ENCODE results near the gene TMEM200A. TPM values are rescaled to one million over a fixed set of nuclear protein-coding genes. Genes with fewer than 3 reads are reported as not detected.

The TMEM200A gene
- total and polyA plus RNA-seq, 2 of the 8 experiments (the other 6 are each of a cell fraction or from before 2014, with no cell fraction given): 6.2 to 13.9 TPM

DNA sequence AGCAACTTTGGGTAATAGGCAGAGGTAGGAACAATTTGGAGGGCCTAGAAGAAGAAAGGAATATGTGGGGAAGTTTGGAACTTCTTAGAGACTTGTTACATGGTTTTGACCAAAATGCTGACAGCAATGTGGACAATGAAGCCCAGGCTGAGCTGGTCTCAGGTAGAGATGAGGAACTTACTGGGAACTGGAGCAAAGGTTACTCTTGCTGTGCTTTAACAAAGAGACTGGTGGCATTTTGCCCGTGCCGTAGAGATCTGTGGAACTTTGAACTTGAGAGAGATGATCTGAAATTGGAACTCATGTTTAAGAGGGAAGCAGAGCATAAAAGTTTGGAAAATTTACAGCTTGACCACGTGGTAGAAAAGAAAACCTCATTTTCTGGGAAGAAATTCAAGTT is 28.3 kb upstream of the TMEM200A start:
- CTCF ChIA-PET (ENCODE audit: partially characterized antibody): interaction anchor here (0.6 to 1.2 kb wide), 2 partner anchors 16 to 424 kb away, joined by 3 to 4 read pairs; no protein-coding TSS in a partner anchor
- Histone ChIP-seq H3K36me3 (ENCODE audit: control insufficient read depth in 2 of 4, insufficient read depth in 4 of 4, low read length in 3 of 4) (no peaks in the 10 kb centered on the region), H3K9me3 (ENCODE audit: insufficient read depth in 2 of 2, low read depth in 1 of 2, low read length in 1 of 2) (no peaks in the 10 kb centered on the region), H2BK15ac (ENCODE audit: low read length) (no peak overlapping the region), H3K23ac (ENCODE audit: insufficient read length) (no peak overlapping the region), H3K9ac (replicated peaks in 1 of 4; ENCODE audit: extremely low read depth in 1 of 4, low read depth in 3 of 4, low read length in 3 of 4) (no peak overlapping the region), H2BK120ac (replicated peaks; ENCODE audit: low read depth, low read length) (no peak overlapping the region), H3K23me2 (ENCODE audit: low read depth, low read length) (no peaks in the 10 kb centered on the region), H3K27me3 (replicated peaks in 1 of 4; ENCODE audit: control insufficient read depth in 3 of 4, extremely low read depth in 1 of 4, insufficient read depth in 3 of 4, low read length in 3 of 4) (no peaks in the 10 kb centered on the region), H3K79me2 (ENCODE audit: control insufficient read depth in 1 of 2, insufficient read depth in 2 of 2, low read length in 2 of 2) (no peaks in the 10 kb centered on the region), H2AK5ac (ENCODE audit: low read depth, low read length) (no peak overlapping the region), H3K4me1 (replicated peaks in 1 of 4; ENCODE audit: control insufficient read depth in 3 of 4, insufficient read depth in 4 of 4, low read length in 3 of 4) (no peaks in the 10 kb centered on the region; a peak in 1 of 7 replicates), H4K5ac (ENCODE audit: insufficient read length, low read depth, low read length) (no peak overlapping the region), H3K79me1 (ENCODE audit: low read depth, low read length) (no peaks in the 10 kb centered on the region), H3K4ac (replicated peaks; ENCODE audit: insufficient read length, low read depth, low read length) (no peak overlapping the region), H3K14ac (ENCODE audit: insufficient read length) (no peak overlapping the region), H2BK5ac (ENCODE audit: low read depth, low read length) (no peak overlapping the region), H4K91ac (replicated peaks; ENCODE audit: insufficient read length, low read length) (no peak overlapping the region), H2BK12ac (ENCODE audit: low read depth, low read length) (no peak overlapping the region), H3K27ac (ENCODE audit: low read depth, low read length) (no peak overlapping the region), H3K4me3 (ENCODE audit: extremely low read depth in 1 of 4, insufficient read depth in 2 of 4, low read depth in 3 of 4, low read length in 4 of 4) (no peak overlapping the region), H4K20me1 (replicated peaks in 1 of 2; ENCODE audit: control insufficient read depth in 1 of 2, insufficient read depth in 2 of 2, low read length in 2 of 2) (no peaks in the 10 kb centered on the region), H3K4me2 (ENCODE audit: insufficient read depth in 1 of 2, low read depth in 2 of 2, low read length in 2 of 2) (no peak overlapping the region), H3K18ac (ENCODE audit: extremely low read depth, low read length) (no peak overlapping the region), H2BK20ac (ENCODE audit: low read length) (no peak overlapping the region), H4K8ac (ENCODE audit: extremely low read depth, insufficient read depth, low read length) (no peak overlapping the region), H2AFZ (ENCODE audit: low read length) (no peak overlapping the region), H3K56ac (replicated peaks; ENCODE audit: insufficient read length, low read depth, low read length) (no peak overlapping the region)
- FAIRE-seq: no peak
- TF ChIP-seq RFX5 (IDR thresholded peaks at IDR 0.05; ENCODE audit: borderline replicate concordance, low read depth, low read length) (no peak), CEBPB (IDR thresholded peaks at IDR 0.05; ENCODE audit: low read depth, low read length) (no peak), MAFK (IDR thresholded peaks at IDR 0.05; ENCODE audit: low read depth, low read length) (no peak), FOSL1 (IDR thresholded peaks at IDR 0.05; ENCODE audit: insufficient read depth, low read depth, low read length) (no peak), POLR2AphosphoS5 (IDR thresholded peaks at IDR 0.05; ENCODE audit: low read depth, low read length) (no peak), TCF12 (IDR thresholded peaks at IDR 0.05; ENCODE audit: low read depth, low read length) (no peak), POU5F1 (IDR thresholded peaks at IDR 0.05; ENCODE audit: low read depth, low read length) (no peak), JUND (IDR thresholded peaks at IDR 0.05; ENCODE audit: low read length) (no peak), SUZ12 (IDR thresholded peaks at IDR 0.05; ENCODE audit: low read length) (no peak), CBX8 (IDR thresholded peaks at IDR 0.05; ENCODE audit: borderline replicate concordance, low read depth, low read length) (no peak)
- TF ChIP-seq, protein P1, sequence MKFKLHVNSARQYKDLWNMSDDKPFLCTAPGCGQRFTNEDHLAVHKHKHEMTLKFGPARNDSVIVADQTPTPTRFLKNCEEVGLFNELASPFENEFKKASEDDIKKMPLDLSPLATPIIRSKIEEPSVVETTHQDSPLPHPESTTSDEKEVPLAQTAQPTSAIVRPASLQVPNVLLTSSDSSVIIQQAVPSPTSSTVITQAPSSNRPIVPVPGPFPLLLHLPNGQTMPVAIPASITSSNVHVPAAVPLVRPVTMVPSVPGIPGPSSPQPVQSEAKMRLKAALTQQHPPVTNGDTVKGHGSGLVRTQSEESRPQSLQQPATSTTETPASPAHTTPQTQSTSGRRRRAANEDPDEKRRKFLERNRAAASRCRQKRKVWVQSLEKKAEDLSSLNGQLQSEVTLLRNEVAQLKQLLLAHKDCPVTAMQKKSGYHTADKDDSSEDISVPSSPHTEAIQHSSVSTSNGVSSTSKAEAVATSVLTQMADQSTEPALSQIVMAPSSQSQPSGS (IDR thresholded peaks at IDR 0.05; ENCODE audit: low read length): no peak
- POLR2A ChIA-PET (ENCODE audit: partially characterized antibody): no interaction called here
- DNase-seq (ENCODE audit: low read depth in 1 of 2, low spot score in 2 of 2): no peak
- 82% methylated on average over 3 of the region's 3 CpGs; no CpG with 5 or more reads in 1 of the 2 experiments for WGBS, 2 experiments (ENCODE audit: extremely low coverage in 1 of 2, insufficient coverage in 1 of 2, insufficient read length in 1 of 2, insufficient replicate concordance in 2 of 2, low coverage in 1 of 2, low lambda C conversion rate in 2 of 2, missing lambda C conversion rate in 1 of 2)
